Parathyroid adenoma (tissue), 2 donors: Measurements from ENCODE around the gene GP5.

Source experiments
- H2AFZ ChIP-seq: fragments of 300-600 bp; sonication (generic); one replicate; pipeline ENCODE4 v1.7.0; 2017; ENCODE audit warnings: antibody characterized with exemption, mild to moderate bottlenecking
- H3K27ac ChIP-seq: fragments of 300-600 bp; sonication (generic); one replicate; pipeline ENCODE4 v1.7.0; 2017
- H3K27me3 ChIP-seq: fragments of 300-600 bp; sonication (generic); one replicate; pipeline ENCODE4 v1.7.0; 2017; ENCODE audit warnings: low read length; ENCODE audit not compliant: control insufficient read depth, insufficient read depth
- H3K36me3 ChIP-seq: fragments of 300-600 bp; sonication (generic); one replicate; pipeline ENCODE4 v1.7.0; 2017; ENCODE audit warnings: low read length; ENCODE audit not compliant: control insufficient read depth, insufficient read depth
- H3K4me1 ChIP-seq: fragments of 300-600 bp; sonication (generic); one replicate; pipeline ENCODE4 v1.7.0; 2017; ENCODE audit warnings: control low read depth
- H3K4me2 ChIP-seq: fragments of 300-600 bp; sonication (generic); one replicate; pipeline ENCODE4 v1.7.0; 2017; ENCODE audit warnings: low read length
- H3K4me3 ChIP-seq: fragments of 300-600 bp; sonication (generic); one replicate; pipeline ENCODE4 v1.7.0; 2017; ENCODE audit warnings: low read depth, low read length
- H3K79me2 ChIP-seq: fragments of 300-600 bp; sonication (generic); one replicate; pipeline ENCODE4 v1.7.0; 2017; ENCODE audit warnings: control low read depth
- H3K9ac ChIP-seq: fragments of 300-600 bp; sonication (generic); one replicate; pipeline ENCODE4 v1.7.0; 2017; ENCODE audit warnings: mild to moderate bottlenecking
- H3K9me3 ChIP-seq: fragments of 300-600 bp; sonication (generic); one replicate; pipeline ENCODE4 v1.7.0; 2017; ENCODE audit warnings: low read length; ENCODE audit not compliant: control insufficient read depth
- TF ChIP-seq, protein P1 (sequence below): fragments of 300-600 bp; sonication (generic); IDR thresholded peaks from one replicate; pipeline ENCODE4 v1.7.0; 2017; ENCODE audit warnings: antibody characterized with exemption, mild to moderate bottlenecking
- donor health status: primary hyperparathyroidism.

Gene GP5

DNA sequence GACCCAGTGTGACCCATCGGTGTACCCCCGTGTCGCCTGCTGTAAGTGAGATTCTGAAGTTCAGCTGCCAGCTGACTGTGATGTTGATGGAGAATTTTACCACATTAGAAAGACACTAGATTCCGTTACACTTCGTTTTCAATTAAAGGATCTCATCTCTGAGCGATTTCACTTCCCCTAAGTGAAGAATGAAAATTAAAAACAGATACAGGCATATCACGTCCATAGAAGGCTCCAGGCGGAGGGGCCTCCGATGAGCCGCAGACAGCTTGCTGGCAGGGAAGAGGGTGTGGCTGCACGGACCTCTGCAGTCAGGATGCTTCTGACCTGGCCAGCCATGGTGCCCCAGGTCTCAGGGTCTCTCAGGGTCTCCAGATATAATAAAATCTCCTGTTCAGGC lies 41.4 kb downstream of the GP5 start:
- Histone ChIP-seq H3K4me1 (no peaks in the 10 kb centered on the region), H3K9me3 (no peaks in the 10 kb centered on the region), H2AFZ (no peak overlapping the region), H3K36me3 (no peaks in the 10 kb centered on the region), H3K79me2 (no peaks in the 10 kb centered on the region), H3K27me3 (no peaks in the 10 kb centered on the region), H3K4me2 (no peak overlapping the region), H3K9ac (no peak overlapping the region), H3K4me3 (no peak overlapping the region), H3K27ac (no peak overlapping the region)
- TF ChIP-seq, protein P1, sequence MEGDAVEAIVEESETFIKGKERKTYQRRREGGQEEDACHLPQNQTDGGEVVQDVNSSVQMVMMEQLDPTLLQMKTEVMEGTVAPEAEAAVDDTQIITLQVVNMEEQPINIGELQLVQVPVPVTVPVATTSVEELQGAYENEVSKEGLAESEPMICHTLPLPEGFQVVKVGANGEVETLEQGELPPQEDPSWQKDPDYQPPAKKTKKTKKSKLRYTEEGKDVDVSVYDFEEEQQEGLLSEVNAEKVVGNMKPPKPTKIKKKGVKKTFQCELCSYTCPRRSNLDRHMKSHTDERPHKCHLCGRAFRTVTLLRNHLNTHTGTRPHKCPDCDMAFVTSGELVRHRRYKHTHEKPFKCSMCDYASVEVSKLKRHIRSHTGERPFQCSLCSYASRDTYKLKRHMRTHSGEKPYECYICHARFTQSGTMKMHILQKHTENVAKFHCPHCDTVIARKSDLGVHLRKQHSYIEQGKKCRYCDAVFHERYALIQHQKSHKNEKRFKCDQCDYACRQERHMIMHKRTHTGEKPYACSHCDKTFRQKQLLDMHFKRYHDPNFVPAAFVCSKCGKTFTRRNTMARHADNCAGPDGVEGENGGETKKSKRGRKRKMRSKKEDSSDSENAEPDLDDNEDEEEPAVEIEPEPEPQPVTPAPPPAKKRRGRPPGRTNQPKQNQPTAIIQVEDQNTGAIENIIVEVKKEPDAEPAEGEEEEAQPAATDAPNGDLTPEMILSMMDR: no peak

DNA sequence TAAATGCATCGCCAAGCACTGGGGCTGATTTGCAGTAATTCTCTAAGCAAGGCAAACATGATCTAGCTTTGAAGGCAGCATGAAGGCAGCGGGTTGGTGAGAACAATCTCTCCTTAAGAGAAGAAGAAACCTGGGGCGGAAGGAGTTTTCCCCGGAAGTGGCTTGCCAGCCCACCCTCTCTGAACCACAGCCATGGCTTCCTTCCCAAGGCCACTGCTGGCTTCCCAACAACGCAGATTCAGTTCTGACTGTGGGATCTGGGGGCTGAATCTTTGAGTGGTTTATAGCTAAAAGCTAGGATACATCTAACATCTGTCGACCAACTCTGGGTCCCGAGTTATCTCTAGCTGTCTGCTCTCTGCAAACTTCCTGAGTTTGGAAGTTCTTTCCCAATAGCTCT lies 43.7 kb downstream of the GP5 start:
- no peaks in the 10 kb centered on the region for H3K36me3 ChIP-seq
- H3K9me3 ChIP-seq: no peaks in the 10 kb centered on the region
- H3K9ac ChIP-seq: no peak overlapping the region
- no peaks in the 10 kb centered on the region for H3K27me3 ChIP-seq
- H3K27ac ChIP-seq: no peak overlapping the region
- no peak overlapping the region for H3K4me2 ChIP-seq
- H2AFZ ChIP-seq: no peak overlapping the region
- TF ChIP-seq, protein P1: no peak
- no peak overlapping the region for H3K4me3 ChIP-seq
- H3K79me2 ChIP-seq: no peaks in the 10 kb centered on the region
- H3K4me1 ChIP-seq: no peaks in the 10 kb centered on the region

DNA sequence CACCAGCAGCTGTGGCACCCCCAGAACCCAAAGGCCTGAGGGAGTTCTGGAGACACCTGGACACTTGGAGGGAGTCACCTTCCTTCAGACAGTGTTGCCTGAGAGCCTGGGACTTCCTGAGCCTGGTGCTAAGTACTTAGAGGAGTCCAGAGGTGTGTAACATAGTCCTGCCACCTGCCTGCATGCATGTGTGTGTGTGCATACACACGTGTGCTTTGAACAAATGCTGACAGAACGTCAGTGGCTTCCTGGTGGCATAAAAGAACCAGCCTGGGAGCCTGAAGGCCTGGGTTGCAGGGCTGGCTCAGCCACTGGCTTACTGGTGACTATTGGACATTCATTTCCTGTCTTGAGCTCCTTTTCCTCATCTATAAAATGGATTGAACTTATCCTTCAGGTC lies 44.8 kb downstream of the GP5 start:
- no peak overlapping the region for H3K27ac ChIP-seq
- no peak overlapping the region for H3K4me3 ChIP-seq
- H2AFZ ChIP-seq: no peak overlapping the region
- no peaks in the 10 kb centered on the region for H3K27me3 ChIP-seq
- no peak overlapping the region for H3K9ac ChIP-seq
- H3K4me1 ChIP-seq: no peaks in the 10 kb centered on the region
- TF ChIP-seq, protein P1: no peak
- H3K4me2 ChIP-seq: no peak overlapping the region
- H3K9me3 ChIP-seq: no peaks in the 10 kb centered on the region
- no peaks in the 10 kb centered on the region for H3K36me3 ChIP-seq
- H3K79me2 ChIP-seq: no peaks in the 10 kb centered on the region

- TF ChIP-seq, protein P1: no peak
- H3K4me2 ChIP-seq: no peak overlapping the region
- H2AFZ ChIP-seq: no peak overlapping the region
- H3K9ac ChIP-seq: no peak overlapping the region
- H3K4me1 ChIP-seq: no peaks in the 10 kb centered on the region
- H3K36me3 ChIP-seq: no peaks in the 10 kb centered on the region
- H3K27ac ChIP-seq: no peak overlapping the region
- no peaks in the 10 kb centered on the region for H3K27me3 ChIP-seq
- no peak overlapping the region for H3K4me3 ChIP-seq
- no peaks in the 10 kb centered on the region for H3K9me3 ChIP-seq
- H3K79me2 ChIP-seq: no peaks in the 10 kb centered on the region
These were observed 46.3 kb downstream of the GP5 start for GRCh38 chr3:194352667-194353246.

DNA sequence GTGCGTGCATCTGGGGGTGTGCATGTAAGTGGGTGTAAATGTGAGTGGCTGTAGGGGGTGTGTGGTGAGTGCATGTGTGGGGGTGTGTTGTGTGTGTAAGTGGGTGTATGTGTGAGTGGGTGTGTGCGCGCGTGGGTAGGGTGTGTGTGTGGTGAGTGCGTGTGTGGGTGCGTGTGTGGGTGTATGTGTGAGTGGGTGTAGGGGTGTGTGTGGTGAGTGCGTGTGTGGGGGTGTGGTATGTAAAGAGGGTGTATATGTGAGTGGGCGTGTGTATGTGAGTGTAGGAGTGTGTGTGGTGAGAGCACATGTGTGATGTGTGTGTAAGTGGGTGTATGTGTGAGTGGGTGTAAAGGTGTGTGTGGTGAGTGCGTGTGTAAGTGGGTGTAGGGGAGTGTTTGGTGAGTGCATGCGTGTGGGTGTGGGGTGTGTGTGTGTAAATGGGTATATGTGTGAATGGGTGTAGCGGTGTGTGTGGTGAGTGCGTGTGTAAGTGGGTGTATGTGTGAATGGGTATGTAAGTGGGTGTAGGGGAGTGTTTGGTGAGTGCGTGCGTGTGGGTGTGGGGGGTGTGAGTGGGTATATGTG lies 47.0 kb downstream of the GP5 start:
- Histone ChIP-seq H3K27me3 (no peaks in the 10 kb centered on the region), H3K79me2 (no peaks in the 10 kb centered on the region), H3K36me3 (no peaks in the 10 kb centered on the region), H3K4me3 (no peak overlapping the region), H3K4me2 (no peak overlapping the region), H2AFZ (no peak overlapping the region), H3K27ac (no peak overlapping the region), H3K4me1 (no peaks in the 10 kb centered on the region), H3K9ac (no peak overlapping the region), H3K9me3 (no peaks in the 10 kb centered on the region)
- TF ChIP-seq, protein P1: no peak
